Stimulated activated CD8-positive, alpha-beta memory T cell treated with anti-CD3 and anti-CD28 coated beads, Interleukin-12 subunit alpha, Interleukin-12 subunit beta, amount 100 ng/mL, for 1 hour (primary cell): Measurements from ENCODE around the gene SNAPC4.
A peak's percentile ranks its signal among the peaks of the same experiment; 100 is the strongest.
"Not testable (repeated sequence)": the region's sequence is repeated elsewhere in the genome, so short reads cannot be mapped to it uniquely, and the experiment has no call there.

ENCODE experiments used
- DNase-seq: peaks from one replicate; pipeline ENCODE4 v3.0.0-alpha.2; 2020; ENCODE audit warnings: low read depth

SNAPC4 gene

GRCh38 chr9:136432591-136432990 is 32.6 kb upstream of the SNAPC4 start:
- DNase-seq, result no peak

DNA sequence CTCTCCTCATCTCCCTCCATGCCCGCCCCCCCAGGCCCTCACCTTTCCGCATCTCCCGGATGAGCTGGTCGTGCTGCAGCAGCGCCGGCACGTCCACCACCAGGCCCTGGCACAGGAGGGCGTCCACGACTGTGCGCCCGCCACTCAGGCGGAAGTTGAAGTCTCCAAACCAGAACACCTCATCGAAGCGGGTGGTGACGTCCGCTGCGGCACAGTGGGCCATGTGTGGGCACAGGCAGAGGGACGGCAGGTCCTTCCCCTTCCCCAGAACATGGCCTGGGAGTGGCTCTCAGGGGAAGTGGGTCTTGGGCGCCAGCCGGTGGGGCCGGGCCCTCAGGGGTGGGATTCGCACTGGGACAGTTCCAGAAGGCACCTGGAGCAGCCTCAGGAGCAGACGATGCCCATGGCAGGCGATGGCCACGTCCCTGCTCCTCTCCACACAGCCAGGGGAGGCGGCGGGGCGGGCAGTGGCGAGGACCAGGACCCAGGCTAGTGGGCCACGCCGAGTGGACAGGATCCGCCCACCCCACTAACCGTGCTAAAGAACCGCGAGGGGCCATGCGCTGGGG is 31.9 kb upstream of the SNAPC4 start:
- DNase-seq, result no peak

DNA sequence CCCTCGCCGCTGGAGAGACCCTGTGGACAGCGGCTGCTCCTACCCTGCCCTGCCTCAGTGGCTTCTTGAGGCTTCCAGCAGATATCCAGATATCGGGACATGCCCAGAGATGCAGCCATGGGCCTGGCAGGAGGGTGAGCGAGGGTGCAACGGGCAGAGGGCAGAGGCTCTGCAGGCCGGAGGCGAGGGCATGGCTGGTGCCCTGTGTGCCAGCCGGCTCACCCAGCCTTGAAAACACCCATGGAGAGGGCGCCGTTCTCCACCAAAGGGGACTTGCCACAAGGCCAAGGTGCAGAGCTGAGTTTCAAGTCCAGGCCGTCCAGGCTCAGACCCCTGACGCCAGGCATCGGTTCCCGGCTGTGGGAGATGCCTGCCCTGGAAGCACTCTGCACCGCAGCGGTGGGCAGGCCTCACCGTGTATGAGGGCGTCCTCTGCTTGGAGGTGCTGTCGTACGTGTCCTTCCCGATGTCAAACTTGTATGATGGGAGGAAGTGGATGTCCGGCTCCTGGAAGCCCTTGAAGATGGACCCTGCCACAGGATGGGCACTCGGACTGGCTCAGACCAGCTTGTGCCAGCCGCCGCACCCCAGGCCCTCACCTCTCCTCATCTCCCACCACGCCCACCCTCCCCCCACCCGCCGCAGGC is 30.7 kb upstream of the SNAPC4 start:
- DNase-seq, result no peak

- DNase-seq, result no peak
These were observed 29.9 kb upstream of the SNAPC4 start for GRCh38 chr9:136429683-136430491.

DNA sequence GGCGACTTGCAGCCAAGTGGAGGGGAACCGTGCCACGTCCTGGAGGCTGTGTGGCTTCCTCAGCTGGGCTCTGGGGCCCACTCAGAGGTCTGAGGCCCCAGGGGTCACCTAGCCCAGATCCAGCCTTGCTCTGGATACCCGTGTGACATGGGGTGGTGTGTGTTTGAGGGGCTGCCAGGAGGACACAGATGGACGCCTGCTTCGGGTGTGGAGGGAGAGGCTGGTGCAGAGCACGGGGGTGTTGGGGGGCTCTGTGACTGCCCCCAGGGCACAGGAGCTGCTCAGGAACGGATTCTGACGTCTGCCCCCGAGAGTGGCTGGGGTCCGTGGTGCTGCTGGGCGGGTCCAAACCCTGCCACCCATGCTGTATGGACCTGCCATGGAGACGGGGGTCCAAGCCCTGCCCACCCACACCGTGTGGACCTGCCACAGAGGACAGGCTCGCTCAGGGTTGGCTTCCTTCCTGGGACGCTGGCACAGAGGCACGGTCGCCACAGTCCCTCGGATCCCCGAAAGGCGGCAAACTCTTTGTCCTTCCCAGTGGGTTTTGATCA is 29.2 kb upstream of the SNAPC4 start:
- no peak for DNase-seq

GRCh38 chr9:136426787-136427186 is 26.8 kb upstream of the SNAPC4 start:
- no peak for DNase-seq

DNA sequence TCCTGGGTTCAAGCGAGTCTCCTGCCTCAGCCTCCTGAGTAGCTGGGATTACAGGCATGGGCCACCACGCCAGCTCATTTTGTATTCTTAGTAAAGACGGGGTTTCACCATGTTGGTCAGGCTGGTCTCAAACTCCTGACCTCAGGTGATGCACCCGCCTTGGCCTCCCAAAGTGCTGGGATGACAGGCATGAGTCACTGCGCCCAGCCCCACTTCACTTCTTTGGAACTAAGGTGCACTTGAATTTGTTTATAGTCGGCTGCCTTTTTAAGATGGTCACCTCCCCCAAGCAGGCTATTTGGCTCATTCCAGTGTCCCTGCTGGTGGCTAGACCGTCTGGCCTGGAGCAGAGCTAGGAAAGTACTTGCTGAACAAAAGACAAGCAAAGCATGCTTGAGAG is 25.4 kb upstream of the SNAPC4 start:
- not testable (repeated sequence) for DNase-seq

- DNase-seq, result no peak
These were observed 24.9 kb upstream of the SNAPC4 start for GRCh38 chr9:136424750-136425362.

DNA sequence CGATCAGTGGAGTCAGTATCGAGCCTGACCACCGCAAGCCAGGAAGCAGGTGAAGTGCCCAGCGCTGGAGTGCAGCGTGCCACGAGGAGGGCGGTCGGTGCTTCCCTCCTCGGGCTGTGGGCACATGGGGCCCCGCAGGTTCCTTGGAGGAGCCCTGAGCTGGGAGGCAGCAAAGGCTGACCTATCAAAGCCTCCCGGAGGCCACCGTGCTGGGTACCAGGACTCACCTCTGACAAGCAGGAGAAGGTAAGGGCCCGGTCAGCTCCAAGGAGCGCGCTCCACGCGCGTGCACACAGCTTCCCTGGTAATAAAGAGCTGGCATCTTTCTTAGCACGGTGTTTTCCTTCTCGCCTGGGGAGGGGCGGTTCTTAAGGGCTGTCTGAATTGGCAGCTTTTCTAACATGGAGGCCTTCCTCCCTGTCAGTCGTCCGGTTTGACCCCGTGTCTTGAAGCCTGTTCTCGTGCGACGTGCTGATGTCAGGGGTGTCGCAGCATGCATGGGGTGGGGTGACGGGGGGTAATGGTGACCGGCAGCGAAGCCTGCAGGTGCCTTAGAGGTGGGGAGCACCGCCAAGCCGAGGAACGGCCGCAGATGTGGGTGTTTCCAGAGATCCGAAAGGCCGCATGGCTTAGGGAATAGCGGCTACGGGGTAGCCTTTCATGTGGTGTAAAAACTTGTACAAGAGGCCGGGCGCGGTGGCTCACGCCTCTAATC is 23.6 kb upstream of the SNAPC4 start:
- DNase-seq, result no peak

DNA sequence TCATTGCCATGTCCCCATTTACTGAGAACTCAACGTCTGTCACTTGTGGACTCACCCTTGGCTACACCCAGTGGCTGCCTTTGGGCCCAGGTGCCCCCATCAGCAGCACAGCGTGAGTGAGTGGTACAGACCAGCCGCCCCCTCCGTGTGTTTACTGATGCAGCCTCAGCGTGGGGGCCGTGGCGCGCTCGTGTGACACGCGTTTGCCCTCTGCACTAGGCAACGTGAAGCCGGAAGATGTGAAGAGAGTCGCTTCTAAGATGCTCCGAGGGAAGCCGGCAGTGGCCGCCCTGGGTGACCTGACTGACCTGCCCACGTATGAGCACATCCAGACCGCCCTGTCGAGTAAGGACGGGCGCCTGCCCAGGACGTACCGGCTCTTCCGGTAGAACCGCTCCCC is 22.9 kb upstream of the SNAPC4 start:
- no peak for DNase-seq

DNA sequence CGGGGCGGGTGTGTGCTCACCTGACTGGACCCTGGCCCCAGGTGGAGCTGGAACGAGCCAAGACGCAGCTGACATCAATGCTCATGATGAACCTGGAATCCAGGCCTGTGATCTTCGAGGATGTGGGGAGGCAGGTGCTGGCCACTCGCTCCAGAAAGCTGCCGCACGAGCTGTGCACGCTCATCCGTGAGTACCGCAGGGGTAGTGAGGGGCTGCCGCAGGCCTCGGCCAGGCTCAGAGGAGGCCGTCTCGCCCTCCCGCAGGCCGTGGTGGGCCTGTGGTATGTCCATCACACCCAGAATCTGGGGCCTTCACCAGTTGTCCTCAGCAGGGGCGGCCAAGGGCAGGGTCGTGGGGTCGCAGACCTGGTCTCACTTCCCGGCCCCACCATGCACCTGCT is 21.8 kb upstream of the SNAPC4 start:
- no peak for DNase-seq

DNA sequence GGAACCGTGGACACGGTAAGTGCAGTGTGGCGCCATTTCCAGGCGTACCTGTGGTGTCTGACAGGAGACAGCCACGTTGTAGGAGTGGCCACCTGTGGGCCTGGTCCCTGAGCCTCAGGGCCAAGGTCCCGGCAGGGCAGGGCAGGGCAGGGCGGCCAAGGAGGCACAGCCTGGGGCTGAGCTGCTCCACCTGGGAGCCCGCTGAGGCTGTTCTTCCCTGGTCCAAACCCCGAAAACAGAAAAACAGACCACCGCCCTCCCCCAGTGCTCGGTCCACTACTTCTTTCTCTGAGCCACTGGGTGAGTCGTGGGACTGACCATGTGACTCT is 19.1 kb upstream of the SNAPC4 start:
- no peak for DNase-seq

DNA sequence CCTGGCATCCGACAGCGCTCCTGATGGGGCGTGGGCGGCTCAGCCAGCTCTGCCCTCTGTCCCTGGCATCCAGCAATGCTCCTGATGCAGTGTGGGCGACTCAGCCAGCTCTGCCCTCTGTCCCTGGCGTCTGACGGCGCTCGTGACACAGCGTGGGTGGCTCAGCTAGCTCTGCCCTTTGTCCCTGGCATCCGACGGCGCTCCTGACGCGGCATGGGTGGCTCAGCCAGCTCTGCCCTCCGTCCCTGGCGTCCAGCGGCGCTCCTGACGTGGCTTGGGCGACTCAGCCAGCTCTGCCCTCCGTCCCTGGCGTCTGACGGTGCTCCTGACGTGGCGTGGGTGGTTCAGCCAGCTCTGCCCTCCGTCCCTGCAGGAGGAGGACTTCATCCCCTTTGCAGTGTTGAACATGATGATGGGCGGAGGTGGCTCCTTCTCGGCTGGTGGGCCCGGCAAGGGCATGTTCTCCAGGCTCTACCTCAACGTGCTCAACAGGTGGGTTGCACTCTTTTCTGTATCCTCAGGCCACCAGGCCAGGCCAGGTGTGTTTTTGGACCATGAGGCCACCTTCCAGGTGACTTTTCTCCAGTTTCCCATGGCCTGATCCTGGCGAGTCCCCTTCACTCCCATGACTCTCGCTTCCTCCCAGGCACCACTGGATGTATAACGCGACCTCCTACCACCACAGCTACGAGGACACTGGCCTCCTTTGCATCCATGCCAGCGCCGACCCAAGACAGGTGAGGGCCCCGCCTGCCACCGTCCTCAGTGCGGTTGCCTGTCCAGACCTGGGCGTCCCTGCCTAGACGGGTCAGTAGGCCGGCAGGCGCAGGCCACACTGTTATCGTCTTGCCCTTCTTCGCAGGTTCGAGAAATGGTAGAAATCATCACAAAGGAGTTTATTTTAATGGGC is 18.5 kb upstream of the SNAPC4 start:
- DNase-seq, result no peak

GRCh38 chr9:136416914-136417313 is 16.9 kb upstream of the SNAPC4 start:
- no peak for DNase-seq

DNA sequence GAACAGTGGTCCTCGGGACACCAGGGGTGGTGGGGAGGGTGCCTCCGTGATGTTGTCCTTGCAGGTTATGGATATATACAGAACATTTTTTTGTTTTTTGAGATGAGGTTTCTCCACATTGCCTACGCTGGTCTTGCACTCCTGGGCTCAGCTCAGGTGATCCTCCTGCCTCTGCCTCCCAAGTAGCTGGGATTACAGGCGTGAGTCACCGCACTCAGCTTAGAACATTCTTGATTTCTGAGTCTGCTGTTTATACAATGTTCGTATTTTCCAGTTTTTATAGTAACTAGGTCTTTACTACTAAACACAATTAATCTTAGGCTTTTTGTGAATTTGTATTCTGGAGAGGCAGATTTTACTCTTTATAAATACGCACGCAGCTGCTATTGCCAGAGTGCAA is 16.5 kb upstream of the SNAPC4 start:
- no peak for DNase-seq

GRCh38 chr9:136412962-136413361 is 13.0 kb upstream of the SNAPC4 start:
- no peak for DNase-seq

DNA sequence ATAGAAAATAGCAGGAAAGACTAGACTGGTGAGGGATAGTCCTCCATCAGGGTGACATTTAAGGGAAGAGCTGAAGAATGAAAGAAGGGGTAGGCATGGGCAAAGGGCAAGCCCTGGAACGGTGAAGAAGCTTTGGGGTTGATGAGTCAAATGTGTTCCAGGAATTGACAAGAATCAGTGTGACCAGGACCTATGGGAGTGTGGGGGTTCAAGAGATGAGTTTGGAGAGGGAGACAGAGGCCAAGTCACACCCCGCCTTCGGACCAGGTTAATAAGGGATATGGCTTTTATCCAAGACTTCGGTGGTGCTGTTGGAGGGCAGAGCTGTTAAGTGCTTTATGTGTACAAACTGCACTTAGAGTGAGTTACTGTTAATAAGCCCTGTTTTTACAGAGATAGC is 11.4 kb upstream of the SNAPC4 start:
- DNase-seq, result no peak

DNA sequence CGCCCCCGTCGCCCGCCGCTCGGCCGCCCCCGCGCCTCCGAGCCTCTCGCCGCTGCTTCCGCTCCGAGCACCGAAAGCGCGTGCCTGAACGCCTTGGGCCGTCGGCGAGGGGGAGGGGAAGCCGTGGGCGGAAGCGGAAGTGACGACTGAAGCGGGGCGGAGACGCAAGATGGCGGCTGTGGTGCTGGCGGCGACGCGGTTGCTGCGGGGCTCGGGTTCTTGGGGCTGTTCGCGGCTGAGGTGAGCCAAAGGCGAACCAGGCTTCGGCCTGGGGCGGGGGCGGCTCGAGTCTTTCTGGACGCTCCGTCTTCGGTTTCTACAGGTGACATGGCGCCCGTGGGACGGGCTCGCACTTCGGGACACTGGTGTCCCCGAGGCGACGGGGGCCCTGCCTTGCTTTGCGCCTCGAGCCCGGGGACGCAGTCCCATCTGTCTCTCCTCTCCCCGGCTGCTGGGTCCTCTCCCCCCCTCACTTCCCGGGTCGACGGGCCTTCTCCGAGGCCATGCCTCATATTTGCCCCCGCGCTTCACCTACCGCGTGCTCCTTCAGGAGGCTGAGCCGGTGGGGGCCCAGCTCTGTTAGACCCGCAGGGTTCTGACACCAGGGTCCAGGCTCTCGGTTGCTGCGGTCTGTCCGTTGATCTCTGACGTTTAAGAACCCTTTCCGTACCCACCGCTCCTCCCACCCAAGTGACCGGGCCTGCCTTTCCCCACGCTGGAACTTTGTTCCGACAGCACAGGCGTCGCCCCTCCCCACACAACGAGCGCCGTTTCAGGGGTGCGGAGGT is 10.7 kb upstream of the SNAPC4 start, which contains the start of the genes ENTR1 and PMPCA:
ENTR1 (minus strand) TSS at position 115 of the 788 bp plus-strand sequence. CDS start 217 bp downstream, outside the sequence.
PMPCA (plus strand) TSS at position 159 of the 788 bp plus-strand sequence; CDS start at position 170, 11 bp downstream.
- peak; percentile 94 for DNase-seq

- no peak for DNase-seq
These were observed 9.8 kb upstream of the SNAPC4 start for GRCh38 chr9:136409557-136410455.
